ENCODE data around the gene KCND3.

Gene KCND3

DNA sequence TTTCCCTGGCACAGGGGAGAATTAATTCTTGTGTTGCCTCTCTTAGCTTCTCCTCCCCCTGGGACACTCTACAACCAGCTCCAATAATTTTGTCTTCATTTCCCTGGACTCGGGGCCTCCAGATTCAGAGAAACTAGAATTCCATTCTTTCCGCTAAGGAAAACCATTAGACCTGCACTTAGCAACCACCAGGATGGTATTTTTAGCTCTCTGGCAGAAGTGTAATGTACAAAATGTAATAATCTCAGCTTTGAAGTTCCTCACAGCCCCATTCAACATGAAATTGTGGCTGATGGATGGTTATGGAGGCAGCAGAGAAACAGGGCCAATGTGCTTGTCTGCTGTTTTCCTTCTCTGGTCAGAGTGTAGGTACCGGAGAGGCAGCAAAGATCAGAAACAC, 113.8 kb downstream of the KCND3 start:
- Histone ChIP-seq H3K27ac (ENCODE audit: low read length) (no peak overlapping the region), H3K4me3 (ENCODE audit: low read length) (no peak overlapping the region), H3K27me3 (ENCODE audit: insufficient read depth, low read length) (peaks cover 12% of the 10 kb centered on the region; the same call in 1 of the 2 replicates), H3K36me3 (ENCODE audit: insufficient read depth, low read depth, low read length) (no peaks in the 10 kb centered on the region), H3K9ac (ENCODE audit: low read depth, low read length) (no peak overlapping the region), H3K4me1 (ENCODE audit: insufficient read depth, low read length) (no peaks in the 10 kb centered on the region), H3K9me3 (ENCODE audit: insufficient read depth, low read depth, low read length) (no peaks in the 10 kb centered on the region)

DNA sequence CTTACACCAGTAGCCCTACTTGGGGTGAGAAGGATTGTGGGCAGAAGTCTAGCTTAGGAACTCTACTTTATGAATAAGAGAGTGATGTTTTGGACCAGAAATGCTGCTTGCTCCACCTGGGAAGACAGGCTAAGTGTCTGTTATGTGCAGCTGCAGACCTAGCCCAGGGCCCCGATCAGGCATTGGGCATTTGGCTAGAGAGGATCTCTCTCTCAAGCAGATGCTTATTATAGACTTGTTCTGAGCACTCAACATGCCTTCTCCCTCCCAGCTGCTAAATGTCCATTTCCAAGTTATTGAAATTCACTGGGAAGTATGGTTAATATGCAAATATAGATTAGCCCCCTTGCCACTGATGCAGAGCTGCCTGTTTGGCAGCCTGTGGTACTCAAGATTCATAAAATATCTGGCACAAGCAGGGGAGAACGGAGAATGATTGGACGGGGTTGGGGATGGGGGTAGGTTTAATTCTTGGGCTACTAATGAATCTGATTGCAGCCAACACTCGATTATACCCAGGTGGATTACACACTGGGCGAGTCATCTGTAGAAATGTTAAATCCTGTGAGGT, 115.9 kb downstream of the KCND3 start:
- Histone ChIP-seq H3K4me1 (ENCODE audit: insufficient read depth, low read length) (no peaks in the 10 kb centered on the region), H3K9me3 (ENCODE audit: insufficient read depth, low read depth, low read length) (no peaks in the 10 kb centered on the region), H3K27me3 (ENCODE audit: insufficient read depth, low read length) (peaks cover 12% of the 10 kb centered on the region; the same call in 1 of the 2 replicates), H3K36me3 (ENCODE audit: insufficient read depth, low read depth, low read length) (no peaks in the 10 kb centered on the region), H3K9ac (ENCODE audit: low read depth, low read length) (no peak overlapping the region), H3K4me3 (ENCODE audit: low read length) (no peak overlapping the region), H3K27ac (ENCODE audit: low read length) (no peak overlapping the region)

DNA sequence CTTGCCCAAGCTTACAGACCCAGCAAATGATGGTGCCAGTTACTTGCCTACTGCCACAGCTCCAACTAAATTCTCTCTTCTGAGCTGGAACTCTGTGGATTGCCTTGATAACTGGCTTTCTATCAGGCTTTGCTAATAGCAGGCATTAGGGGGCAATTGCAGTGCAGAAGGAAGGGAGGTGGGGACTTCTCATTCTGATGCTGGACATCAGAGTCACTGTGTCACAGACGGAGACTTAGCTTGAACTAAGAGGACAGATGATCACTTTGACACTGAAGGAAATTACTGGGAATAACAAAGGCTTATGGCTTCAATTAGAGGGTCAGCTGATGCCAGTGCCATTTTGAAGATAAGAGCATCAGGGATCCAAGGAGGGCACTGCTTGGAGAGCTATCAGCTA, 119.3 kb downstream of the KCND3 start:
- no peaks in the 10 kb centered on the region for H3K36me3 ChIP-seq (ENCODE audit: insufficient read depth, low read depth, low read length)
- H3K27ac ChIP-seq (ENCODE audit: low read length) = no peak overlapping the region
- no peaks in the 10 kb centered on the region for H3K4me1 ChIP-seq (ENCODE audit: insufficient read depth, low read length)
- no peak overlapping the region for H3K9ac ChIP-seq (ENCODE audit: low read depth, low read length)
- no peaks in the 10 kb centered on the region for H3K9me3 ChIP-seq (ENCODE audit: insufficient read depth, low read depth, low read length)
- H3K27me3 ChIP-seq (ENCODE audit: insufficient read depth, low read length) = peaks cover 12% of the 10 kb centered on the region; the same call in 1 of the 2 replicates
- H3K4me3 ChIP-seq (ENCODE audit: low read length) = no peak overlapping the region

DNA sequence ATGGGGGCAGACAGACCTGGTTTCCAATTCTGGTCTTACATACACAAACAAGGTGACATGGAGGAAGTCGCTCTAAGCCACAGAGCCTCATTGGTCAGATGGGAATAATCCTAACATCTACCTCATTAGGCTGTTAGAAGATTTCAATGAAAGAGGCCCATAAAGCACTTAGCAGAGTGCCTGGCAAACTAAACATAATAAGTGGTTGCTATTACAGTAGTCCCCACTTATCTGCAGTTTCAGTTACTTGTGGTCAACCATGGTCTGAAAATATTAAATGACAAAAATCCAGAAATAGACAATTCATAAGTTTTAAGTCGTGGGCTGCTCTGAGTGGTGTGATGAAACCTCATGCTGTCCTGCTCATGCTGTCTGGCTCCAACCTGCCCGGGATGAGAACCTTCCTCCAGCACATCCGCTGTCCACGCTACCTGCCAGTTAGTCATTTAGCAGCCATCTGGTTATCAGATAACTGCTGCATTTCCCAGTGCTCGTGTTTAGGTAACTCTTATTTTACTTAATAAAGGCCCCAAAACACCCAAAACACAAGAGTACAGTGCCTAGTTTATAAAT, 121.5 kb downstream of the KCND3 start:
- Histone ChIP-seq H3K36me3 (ENCODE audit: insufficient read depth, low read depth, low read length) (no peaks in the 10 kb centered on the region), H3K27me3 (ENCODE audit: insufficient read depth, low read length) (peaks cover 10% of the 10 kb centered on the region; the same call in 1 of the 2 replicates), H3K4me1 (ENCODE audit: insufficient read depth, low read length) (no peaks in the 10 kb centered on the region), H3K9ac (ENCODE audit: low read depth, low read length) (no peak overlapping the region), H3K9me3 (ENCODE audit: insufficient read depth, low read depth, low read length) (no peaks in the 10 kb centered on the region), H3K27ac (ENCODE audit: low read length) (no peak overlapping the region), H3K4me3 (ENCODE audit: low read length) (no peak overlapping the region)

DNA sequence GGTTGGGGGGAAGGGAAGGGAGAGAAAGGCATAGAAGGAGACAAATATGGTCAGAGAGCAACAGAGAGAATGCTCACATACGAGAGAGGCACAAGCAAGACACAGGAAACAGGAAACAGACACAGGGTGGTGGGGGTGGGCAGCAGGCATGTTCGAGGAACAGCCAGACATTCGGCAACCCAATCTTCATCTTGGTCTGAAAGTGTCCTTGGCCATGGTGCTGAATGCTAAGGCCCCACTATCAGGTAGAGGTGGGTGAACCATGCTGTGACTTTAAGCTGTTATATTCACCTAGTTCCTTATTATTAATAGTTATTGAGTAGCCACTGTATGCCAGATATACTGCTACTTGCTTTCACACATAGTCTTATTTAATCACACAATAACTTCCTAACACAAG, 124.6 kb downstream of the KCND3 start:
- H3K36me3 ChIP-seq (ENCODE audit: insufficient read depth, low read depth, low read length) = no peaks in the 10 kb centered on the region
- H3K27me3 ChIP-seq (ENCODE audit: insufficient read depth, low read length) = no peaks in the 10 kb centered on the region
- H3K4me3 ChIP-seq (ENCODE audit: low read length) = no peak overlapping the region

DNA sequence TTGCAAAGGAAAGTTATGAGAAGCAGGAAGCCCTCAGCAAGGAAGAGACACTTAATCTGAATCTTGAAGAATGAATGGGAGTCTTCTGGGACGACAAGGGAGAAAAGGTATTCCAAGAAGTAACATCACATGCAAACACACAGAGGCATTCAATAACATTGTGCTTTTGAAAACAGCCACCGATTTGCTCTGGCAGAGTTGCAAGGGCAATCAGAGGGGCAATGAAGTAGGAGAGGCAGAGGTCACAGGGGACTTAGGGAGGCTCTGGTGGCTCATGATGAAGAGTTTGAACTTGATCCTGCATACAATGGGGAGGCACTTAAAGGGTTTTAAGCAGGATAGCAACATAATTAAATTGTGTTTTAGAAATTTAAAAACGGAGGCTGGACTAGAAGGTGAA, 126.1 kb downstream of the KCND3 start:
- H3K27ac ChIP-seq (ENCODE audit: low read length) = no peak overlapping the region
- H3K4me3 ChIP-seq (ENCODE audit: low read length) = no peak overlapping the region
- no peaks in the 10 kb centered on the region for H3K27me3 ChIP-seq (ENCODE audit: insufficient read depth, low read length)
- H3K9ac ChIP-seq (ENCODE audit: low read depth, low read length) = no peak overlapping the region
- H3K4me1 ChIP-seq (ENCODE audit: insufficient read depth, low read length) = no peaks in the 10 kb centered on the region
- no peaks in the 10 kb centered on the region for H3K36me3 ChIP-seq (ENCODE audit: insufficient read depth, low read depth, low read length)
- H3K9me3 ChIP-seq (ENCODE audit: insufficient read depth, low read depth, low read length) = no peaks in the 10 kb centered on the region

More for the DNA sequence above, 124.6 kb downstream of the KCND3 start:
- Histone ChIP-seq H3K9me3 (ENCODE audit: insufficient read depth, low read depth, low read length) (no peaks in the 10 kb centered on the region), H3K27ac (ENCODE audit: low read length) (no peak overlapping the region), H3K9ac (ENCODE audit: low read depth, low read length) (no peak overlapping the region), H3K4me1 (ENCODE audit: insufficient read depth, low read length) (no peaks in the 10 kb centered on the region)

DNA sequence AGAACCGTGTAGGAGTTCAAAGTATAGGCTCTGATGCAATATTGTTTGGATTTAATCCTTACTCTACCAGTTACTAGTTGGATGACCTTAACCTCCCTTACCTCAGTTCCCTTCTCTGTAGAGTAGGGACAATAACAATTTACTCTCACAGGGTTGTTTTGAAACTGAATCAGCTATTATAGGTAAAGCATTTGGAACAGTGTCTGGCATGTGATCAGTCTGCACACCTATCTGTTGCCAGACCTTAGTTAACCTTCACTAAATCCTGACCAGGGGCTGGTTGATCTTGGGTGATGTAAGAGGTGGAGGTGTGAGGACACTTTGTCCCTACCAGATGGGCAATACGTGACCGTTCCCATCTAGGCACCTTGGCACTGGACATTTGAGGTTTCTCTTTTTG, 126.9 kb downstream of the KCND3 start:
- no peak overlapping the region for H3K9ac ChIP-seq (ENCODE audit: low read depth, low read length)
- H3K4me1 ChIP-seq (ENCODE audit: insufficient read depth, low read length) = no peaks in the 10 kb centered on the region
- H3K27me3 ChIP-seq (ENCODE audit: insufficient read depth, low read length) = no peaks in the 10 kb centered on the region
- no peak overlapping the region for H3K4me3 ChIP-seq (ENCODE audit: low read length)
- no peaks in the 10 kb centered on the region for H3K9me3 ChIP-seq (ENCODE audit: insufficient read depth, low read depth, low read length)
- H3K27ac ChIP-seq (ENCODE audit: low read length) = no peak overlapping the region
- H3K36me3 ChIP-seq (ENCODE audit: insufficient read depth, low read depth, low read length) = no peaks in the 10 kb centered on the region

DNA sequence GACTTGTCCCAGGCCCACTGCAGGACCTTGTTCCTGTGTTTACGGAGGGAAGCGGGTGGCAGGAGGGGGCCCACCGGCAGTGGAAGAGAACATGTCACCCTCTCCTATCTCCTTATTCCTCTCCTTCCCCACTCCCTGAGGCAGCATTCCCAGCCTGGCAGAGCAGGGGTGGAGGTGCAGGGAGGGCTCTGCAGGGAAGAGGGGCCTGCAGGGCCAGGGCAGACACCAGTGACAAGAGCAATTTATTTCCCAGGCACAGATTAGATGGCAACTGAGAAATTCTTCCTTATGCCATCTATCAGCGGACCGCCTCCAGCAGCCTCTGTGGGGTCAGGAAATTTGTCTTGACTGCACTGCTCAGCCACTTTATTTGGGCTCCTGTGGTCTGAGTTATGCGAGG, 127.9 kb downstream of the KCND3 start:
- Histone ChIP-seq H3K4me1 (ENCODE audit: insufficient read depth, low read length) (peaks cover 5% of the 10 kb centered on the region; the same call in 1 of the 2 replicates), H3K4me3 (ENCODE audit: low read length) (no peak overlapping the region), H3K36me3 (ENCODE audit: insufficient read depth, low read depth, low read length) (no peaks in the 10 kb centered on the region), H3K9ac (ENCODE audit: low read depth, low read length) (no peak overlapping the region), H3K27me3 (ENCODE audit: insufficient read depth, low read length) (no peaks in the 10 kb centered on the region), H3K9me3 (ENCODE audit: insufficient read depth, low read depth, low read length) (no peaks in the 10 kb centered on the region), H3K27ac (ENCODE audit: low read length) (no peak overlapping the region)

DNA sequence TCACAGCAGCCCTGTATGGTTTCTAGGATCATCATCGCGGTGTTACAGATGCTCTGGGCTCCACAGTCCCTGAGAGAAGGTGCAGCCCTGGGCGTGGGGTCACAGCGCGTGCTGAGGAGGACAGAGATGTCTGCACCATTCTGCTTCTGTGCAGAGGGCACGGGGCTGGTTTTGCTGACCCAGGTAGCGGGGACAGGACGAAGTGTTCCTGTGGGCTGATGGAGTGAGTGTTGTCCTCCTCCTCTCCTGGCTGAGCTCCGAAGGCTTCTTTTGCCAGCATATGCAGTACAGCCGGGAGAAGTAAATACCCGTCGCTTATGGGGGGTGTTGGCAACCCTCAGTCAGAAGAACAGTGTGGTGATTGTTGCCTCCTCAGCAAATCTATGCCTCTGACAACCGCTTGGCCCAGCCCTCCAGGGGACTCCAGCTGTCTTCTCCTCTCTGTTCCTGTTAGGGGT, 132.2 kb downstream of the KCND3 start:
- no peak overlapping the region for H3K9ac ChIP-seq (ENCODE audit: low read depth, low read length)
- H3K36me3 ChIP-seq (ENCODE audit: insufficient read depth, low read depth, low read length) = no peaks in the 10 kb centered on the region
- no peaks in the 10 kb centered on the region for H3K9me3 ChIP-seq (ENCODE audit: insufficient read depth, low read depth, low read length)
- H3K27ac ChIP-seq (ENCODE audit: low read length) = no peak overlapping the region
- H3K27me3 ChIP-seq (ENCODE audit: insufficient read depth, low read length) = no peaks in the 10 kb centered on the region
- H3K4me3 ChIP-seq (ENCODE audit: low read length) = no peak overlapping the region
- peaks cover 8% of the 10 kb centered on the region for H3K4me1 ChIP-seq (ENCODE audit: insufficient read depth, low read length)

DNA sequence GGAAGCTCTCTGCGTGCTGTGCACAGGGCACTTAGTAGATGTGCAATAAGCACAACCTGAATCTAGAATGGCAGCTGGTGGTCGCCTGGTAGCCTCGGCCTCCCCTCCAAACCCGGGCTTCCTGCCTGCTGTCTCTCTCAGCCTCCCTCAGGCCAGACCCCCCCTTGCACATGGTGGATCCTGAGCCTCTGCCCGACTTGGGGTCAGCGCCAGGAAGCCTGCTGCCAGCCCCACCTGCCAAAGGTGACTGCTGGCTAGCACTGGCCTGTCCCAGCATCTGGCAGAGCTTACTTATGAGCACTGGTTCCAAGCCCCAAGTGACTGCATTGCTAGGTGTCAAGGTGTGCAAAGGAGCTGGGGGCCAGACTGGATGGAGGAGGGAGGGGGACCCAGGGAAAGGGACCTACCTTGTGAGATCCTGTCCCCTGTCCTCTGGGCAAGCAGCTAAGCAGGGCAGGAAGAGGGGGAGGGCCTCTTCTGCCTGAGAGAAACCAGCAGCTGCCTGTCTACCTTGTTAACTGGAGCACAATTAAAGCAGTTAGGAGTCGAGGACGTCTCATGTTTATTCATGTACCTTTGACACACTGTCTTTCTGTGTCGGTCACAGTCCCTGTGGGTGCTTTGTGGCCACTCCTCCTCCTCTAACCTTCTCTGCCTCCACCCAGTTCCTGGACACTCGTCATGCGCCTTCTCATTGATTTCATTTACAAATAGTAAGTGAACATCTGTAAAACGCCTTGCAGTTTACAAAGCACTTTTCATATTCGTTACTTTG, 132.9 kb downstream of the KCND3 start:
- Histone ChIP-seq H3K4me3 (ENCODE audit: low read length) (no peak overlapping the region), H3K9ac (ENCODE audit: low read depth, low read length) (no peak overlapping the region), H3K27me3 (ENCODE audit: insufficient read depth, low read length) (no peaks in the 10 kb centered on the region), H3K36me3 (ENCODE audit: insufficient read depth, low read depth, low read length) (no peaks in the 10 kb centered on the region), H3K4me1 (ENCODE audit: insufficient read depth, low read length) (peaks cover 15% of the 10 kb centered on the region), H3K27ac (ENCODE audit: low read length) (no peak overlapping the region), H3K9me3 (ENCODE audit: insufficient read depth, low read depth, low read length) (no peaks in the 10 kb centered on the region)

DNA sequence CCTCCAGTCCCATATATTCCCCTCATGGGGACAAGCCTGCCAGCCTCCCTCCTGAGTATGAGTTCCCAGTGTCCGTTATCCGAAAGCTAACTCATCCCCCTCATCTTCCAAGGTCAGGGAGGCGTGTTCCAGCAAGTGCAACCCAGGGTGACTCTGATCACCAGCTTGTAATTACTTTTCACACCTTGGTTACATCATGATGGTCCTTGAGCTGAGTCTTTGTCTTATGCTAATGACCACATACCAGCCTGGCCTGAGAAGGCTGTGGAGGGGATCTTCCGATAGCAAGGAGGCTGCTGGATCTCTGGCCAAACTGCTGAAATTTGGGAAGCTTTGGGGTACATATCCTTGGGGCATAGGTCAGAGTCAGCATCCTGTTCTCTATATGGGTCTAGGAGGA, 134.2 kb downstream of the KCND3 start:
- no peak overlapping the region for H3K9ac ChIP-seq (ENCODE audit: low read depth, low read length)
- peaks cover 21% of the 10 kb centered on the region for H3K4me1 ChIP-seq (ENCODE audit: insufficient read depth, low read length)
- H3K27me3 ChIP-seq (ENCODE audit: insufficient read depth, low read length) = no peaks in the 10 kb centered on the region
- no peaks in the 10 kb centered on the region for H3K36me3 ChIP-seq (ENCODE audit: insufficient read depth, low read depth, low read length)
- H3K9me3 ChIP-seq (ENCODE audit: insufficient read depth, low read depth, low read length) = no peaks in the 10 kb centered on the region
- no peak overlapping the region for H3K27ac ChIP-seq (ENCODE audit: low read length)
- H3K4me3 ChIP-seq (ENCODE audit: low read length) = no peak overlapping the region

DNA sequence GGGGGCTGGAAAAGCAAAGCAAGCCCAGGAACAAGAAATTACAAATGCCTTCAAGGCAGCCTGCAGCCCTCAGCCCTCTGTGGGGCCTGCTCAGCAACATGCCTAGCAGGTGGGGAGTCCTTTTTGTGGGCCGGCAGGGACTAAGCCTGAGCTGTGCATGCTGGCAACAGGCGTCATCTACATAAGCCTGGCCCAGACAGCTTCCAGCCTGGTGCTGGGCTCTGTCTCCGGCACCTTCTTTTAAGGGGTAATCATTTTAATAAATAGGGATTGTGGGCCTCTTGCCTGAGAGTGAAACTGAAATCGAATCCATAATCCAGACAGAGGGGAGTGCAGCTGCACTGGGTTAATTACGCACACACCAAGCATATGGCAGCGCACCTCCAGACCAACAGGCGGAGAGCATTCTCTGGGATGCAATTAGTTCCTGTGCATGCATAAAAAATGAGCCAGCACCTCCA, 137.2 kb downstream of the KCND3 start:
- no peaks in the 10 kb centered on the region for H3K27me3 ChIP-seq (ENCODE audit: insufficient read depth, low read length)
- no peak overlapping the region for H3K9ac ChIP-seq (ENCODE audit: low read depth, low read length)
- H3K4me3 ChIP-seq (ENCODE audit: low read length) = no peak overlapping the region
- no peak overlapping the region for H3K27ac ChIP-seq (ENCODE audit: low read length)
- no peaks in the 10 kb centered on the region for H3K36me3 ChIP-seq (ENCODE audit: insufficient read depth, low read depth, low read length)
- H3K4me1 ChIP-seq (ENCODE audit: insufficient read depth, low read length) = peaks cover 21% of the 10 kb centered on the region
- H3K9me3 ChIP-seq (ENCODE audit: insufficient read depth, low read depth, low read length) = no peaks in the 10 kb centered on the region

Data from iPS-20b (cell line).